HG03196 (cell line): ENCODE measurements around the gene FDXR.
"Not testable (repeated sequence)": the region's sequence is repeated elsewhere in the genome, so short reads cannot be mapped to it uniquely, and the experiment has no call there.

Experiments
- ATAC-seq: cut with Tn5 transposase; IDR thresholded peaks from one replicate; pipeline ENCODE4 v1.9.1; 2021; ENCODE audit not compliant: unreplicated experiment

Gene FDXR, protein sequence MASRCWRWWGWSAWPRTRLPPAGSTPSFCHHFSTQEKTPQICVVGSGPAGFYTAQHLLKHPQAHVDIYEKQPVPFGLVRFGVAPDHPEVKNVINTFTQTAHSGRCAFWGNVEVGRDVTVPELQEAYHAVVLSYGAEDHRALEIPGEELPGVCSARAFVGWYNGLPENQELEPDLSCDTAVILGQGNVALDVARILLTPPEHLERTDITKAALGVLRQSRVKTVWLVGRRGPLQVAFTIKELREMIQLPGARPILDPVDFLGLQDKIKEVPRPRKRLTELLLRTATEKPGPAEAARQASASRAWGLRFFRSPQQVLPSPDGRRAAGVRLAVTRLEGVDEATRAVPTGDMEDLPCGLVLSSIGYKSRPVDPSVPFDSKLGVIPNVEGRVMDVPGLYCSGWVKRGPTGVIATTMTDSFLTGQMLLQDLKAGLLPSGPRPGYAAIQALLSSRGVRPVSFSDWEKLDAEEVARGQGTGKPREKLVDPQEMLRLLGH

DNA sequence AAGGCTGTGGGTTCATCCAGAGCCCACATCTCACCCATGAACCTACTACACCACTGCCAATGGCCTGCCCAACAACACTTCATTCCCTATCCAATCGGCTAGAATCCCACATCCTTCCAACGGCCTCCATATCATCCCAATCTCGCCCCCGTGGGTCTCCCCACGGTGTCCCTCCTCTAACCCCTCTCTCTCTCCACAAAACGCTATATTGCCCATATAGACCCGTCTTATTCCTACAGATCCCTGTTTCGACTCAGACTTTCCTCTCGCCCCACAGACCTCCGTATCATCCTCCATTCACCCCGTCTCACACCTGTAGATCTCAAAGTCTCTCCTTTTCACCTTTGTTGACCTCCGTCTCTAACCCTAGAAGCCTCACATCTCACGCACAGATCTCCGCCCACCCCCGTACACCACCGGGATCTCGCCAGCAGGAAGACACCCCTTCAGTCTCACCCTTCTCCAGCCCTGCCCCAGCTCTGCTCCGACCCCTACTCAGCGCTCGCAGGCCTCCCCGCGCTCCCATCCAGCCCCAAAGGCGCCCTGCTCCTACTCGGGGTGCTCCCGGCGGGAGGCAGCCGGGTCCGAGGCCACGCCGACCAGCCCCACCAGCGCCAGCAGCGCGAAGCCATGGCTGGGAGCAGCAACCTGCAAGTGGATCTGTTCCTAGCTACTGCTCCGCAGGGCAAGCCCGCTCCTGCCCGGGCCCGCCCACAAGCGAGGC is at the start of gene FDXR:
Gene FDXR, minus strand, starts transcription at position 682 of the 724 bp plus-strand sequence. Its CDS starts 50 bp downstream, at position 632.
- peak; percentile 14 for ATAC-seq

DNA sequence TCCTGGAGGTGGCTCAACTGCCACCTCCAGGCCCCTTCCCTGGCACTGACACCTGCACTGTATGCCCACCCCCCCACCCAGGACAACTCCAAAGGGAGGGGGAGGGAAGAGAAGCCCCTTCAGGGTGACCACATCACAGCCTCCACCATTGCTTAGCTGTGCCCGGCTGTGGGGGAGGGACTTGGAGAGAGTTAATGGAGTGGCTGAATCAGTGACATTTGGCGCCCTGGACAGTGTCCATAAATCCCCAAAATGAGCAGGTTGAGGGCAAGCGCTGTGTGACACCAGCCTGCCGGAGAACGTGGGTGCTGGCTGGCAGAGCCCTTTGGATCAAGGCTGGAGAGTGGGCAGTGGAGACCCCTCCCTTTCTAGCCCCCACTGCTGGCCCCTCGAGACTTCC is 49.4 kb upstream of the FDXR start:
- ATAC-seq: no peak

DNA sequence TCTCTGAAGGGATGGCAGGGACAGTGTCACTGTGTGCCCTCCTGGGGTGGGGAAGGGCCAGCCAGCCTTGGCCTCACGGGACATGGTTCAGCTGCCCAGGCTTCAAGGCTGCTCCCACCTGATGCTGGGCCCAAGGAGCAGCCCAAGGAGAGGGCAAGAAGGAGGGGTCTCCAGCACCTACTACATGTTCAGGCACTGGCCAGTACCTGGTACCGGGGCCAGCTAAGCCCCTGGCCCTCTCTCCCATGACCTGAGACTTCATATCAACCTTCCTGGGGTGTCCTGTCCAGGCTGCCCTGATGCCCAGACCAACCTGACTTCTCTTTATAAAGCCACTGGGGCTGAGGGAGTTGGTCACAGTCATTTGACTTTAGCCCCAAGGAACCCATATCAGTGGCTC is 49.0 kb upstream of the FDXR start:
- ATAC-seq: no peak

DNA sequence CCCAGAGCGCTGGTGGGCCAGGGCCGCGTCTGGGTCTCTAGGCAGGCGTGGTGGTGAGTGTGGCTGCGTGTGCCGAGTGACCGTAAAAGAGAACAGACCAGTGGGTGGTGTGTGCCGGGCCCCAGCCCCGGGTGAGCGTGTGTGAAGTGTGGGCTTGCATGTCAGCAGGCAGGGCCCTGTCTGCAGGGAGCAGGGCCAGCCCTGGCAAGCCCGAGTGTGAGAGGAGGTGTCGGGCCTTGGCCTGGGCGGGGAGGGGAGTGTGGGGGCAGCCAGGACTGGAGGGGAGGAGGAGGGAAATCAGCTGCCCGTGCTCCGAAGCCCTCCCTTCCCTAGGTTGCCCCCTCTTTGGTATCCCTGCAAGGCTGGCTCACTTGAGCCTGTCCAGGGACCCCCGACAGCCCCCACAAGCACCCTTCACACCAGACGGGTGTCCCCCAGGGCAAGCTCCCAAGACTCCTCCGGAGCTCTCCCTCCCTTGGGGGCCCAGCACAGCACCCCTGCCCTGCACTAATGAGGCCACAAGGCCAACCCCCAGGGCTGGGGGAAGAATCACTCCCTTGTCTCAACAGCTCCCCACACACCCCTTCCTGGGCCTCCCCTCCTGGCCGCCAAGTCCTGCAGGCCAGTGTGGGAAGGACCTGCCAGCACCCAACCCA is 48.4 kb upstream of the FDXR start:
- no peak for ATAC-seq

DNA sequence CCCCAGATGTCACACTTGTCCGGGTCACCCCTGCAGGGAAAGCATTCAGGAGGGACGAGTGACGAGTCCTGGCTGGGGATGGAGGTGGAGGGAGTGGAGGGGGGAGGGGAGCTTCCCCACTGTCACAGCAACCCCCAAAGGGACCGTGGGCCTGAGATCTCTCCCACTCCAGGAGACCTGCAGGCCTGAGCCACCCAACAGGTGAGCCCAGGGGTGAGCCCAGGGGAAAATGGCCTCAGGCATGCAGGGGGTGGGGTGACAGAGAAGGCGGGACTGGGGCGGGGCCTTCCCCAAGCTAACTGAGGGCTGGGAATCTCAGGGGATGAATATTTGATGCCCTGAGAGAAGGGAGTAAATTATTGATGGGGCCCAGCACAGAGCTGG is 47.8 kb upstream of the FDXR start:
- ATAC-seq: no peak

DNA sequence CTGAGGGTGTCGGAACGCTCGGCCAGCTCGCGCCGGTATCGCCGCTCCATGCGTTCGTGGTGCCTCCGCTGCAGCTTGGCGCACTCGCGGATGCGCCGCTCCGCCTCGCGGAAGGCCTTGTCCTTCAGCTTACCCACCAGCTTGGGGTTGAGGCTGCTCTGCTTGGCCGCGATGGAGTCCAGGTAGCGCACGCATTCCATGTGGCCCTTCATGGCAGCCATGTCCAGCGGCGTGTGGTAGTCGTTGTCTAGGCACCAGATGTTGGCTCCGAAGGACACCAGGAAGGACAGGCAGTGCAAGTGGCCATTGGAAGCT is 47.5 kb upstream of the FDXR start:
- ATAC-seq: no peak

DNA sequence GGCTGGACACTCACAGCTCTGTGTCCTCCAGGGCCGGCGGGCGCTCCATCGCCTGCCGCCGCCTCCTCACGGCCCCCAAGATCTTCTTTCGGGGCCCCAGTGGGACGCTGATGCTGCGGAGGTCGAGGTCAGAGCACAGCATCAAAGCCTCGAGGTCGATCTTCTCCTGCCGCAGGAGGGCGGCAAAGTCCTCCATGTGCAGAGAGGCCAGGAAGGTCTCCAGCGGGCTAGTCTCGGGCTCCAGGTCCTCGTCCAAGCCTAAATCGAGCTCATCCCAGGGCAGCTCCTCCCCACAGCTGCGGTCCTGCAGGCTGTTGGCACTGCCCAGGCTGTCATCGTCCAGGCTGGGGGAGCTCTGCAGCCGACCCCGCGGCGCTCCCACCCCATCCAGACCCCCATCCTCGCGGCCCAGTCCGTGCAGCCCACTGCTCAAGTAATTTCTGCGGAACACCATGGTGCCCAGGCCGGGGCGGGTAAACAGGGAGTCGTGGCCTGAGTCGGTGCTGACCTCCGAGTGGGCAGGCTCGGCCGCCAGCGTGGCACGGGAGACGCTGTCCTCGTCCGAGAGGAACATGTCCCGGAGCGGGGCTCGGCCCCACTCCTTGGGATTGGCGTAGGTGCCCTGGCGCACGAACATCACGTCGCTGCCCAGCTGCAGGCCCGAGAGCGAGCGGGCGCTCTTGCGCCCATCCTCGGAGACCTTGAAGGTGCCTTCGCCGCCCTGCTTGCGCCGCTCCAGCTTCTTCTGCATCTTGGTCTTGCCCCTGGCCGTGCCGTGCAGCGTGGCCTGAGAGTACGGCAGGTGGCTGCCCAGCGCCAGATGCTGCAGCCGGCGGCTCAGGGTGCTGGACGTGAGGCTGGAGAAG is 46.9 kb upstream of the FDXR start:
- ATAC-seq: no peak

DNA sequence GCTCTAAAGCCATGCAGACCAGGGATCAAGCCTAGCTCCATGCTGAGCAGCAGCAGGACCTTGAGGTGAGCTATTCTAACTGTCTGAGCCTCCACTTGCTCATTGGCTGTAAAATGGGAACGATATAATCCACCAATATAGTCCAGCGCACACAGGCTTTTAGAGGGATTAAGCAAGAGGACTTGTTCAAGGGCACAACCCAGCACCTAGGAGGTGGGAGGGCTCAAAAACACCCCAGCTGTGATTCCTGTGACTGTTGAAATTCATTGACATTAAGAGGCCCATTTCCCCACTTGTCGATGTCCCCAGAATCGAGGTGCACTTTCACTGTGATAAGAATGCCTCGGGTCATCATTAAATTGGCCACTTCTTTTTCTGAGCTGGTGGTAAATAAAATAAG is 46.1 kb upstream of the FDXR start:
- ATAC-seq: no peak

DNA sequence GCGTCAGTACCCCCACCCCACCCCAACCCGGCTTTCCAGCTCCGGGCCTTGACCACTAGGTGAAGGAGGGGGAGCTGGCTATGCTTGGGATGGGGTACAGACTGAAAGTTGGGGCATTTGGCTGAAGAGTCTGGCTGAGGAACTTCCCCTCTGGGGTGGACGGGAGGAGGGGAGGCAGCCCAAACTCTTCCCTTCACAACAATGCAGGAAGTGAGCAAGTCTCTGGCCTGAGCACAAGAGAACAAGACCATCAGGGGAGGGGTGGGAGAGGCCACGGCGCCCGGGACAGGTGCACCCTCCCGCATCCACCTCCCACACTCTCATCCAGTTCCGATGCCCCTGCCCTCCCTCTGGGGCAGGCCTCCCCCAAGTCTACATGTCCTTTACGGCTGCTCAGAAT is 44.6 kb upstream of the FDXR start:
- ATAC-seq: no peak

DNA sequence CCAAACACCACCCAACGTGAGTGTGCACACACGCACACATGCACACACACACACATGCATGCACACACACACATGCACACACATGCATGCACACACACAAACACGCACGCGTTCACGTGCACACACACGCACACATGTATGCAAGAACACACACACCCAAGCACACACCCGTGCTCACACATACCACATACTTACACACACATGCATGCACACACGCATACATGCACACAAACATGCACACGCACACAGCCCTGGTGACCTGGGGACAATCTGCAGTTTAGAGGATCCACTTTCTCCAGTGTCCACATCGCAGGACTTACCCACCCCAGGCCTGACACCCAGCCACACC is 44.0 kb upstream of the FDXR start:
- ATAC-seq: no peak

DNA sequence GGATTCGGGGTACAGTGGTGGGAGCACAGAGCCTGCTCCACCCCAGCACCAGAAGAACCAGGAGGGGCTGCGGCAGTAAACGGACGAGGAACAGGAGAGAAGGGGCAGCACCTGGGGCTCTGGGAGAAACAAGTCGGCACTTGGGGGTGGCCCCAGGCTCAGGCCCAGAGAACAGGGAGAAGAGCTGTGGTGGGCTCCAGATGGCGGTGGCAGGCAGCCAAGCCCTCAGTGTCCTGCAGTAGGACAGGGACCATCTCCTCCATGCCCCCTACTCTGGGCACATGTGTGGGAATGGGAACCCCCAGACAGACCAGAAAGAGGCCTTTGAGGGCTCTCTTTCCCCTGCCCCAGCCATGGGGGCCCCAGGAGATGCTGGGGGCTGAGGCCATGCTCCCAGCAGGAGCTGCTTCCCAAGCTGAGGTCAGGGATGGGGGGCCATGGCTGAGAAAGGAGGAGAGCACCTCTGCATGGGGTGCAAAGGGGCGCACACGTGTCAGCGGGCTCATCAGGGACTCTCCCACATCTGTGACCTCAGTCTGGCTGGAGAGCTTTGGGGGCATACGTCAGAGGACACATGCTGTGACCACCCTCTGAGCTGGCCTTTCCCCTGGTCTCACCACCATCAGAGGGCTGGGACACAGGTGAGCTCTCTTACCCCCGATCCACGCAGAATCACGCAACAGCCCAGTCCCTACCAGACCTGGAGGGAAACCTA is 43.5 kb upstream of the FDXR start:
- no peak for ATAC-seq

DNA sequence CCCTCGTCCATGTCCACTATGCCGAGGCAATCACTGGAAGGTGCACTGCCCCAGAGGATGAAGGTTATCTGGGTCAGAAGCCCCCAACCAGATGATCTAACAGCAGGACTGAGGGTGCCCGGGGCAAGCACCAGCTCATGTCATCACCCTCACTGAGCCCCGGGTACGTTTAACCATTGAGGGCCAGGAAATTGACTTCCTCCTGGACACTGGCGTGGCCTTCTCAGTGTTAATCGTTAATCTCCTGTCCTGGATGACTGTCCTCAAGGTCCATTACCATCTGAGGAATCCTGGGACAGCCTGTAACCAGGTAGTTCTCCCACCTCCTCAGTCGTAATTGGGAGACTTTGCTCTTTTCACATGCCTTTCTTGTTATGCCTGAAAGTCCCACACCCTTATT is 38.6 kb upstream of the FDXR start:
- not testable (repeated sequence) for ATAC-seq

DNA sequence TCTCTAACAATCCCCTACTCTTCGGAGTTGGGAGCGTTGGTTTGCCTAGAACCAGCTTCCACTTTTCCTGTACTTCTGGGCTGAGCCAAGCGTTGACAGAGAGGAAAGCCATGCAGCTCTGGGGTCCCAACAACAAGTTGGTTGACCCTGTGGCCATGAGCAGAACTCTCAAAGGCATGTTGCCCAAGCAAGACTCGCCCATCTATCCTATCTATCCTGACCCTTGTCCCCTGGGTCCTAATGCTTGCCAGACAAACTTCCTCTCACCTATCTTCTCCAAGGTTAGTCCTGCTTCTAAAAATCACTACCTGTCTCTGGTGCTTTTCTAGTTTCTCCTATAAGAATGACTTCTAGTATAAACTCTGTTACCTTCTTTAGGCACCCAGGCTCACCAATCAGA is 36.3 kb upstream of the FDXR start:
- ATAC-seq: not testable (repeated sequence)

DNA sequence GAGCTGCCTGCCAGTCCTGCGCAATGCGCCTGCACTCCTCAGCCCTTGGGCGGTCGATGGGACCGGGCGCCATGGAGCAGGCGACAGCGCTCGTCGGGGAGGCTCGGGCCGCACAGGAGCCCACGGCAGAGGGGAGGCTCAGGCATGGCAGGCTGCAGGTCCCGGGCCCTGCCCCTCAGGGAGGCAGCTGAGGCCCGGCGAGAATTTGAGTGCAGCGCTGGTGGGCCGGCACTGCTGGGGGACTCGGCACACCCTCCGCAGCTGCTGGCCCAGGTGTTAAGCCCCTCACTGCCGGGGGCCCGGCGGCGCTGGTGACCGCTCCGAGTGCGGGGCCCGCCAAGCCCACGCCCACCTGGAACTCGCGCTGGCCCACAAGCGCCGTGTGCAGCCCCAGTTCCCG is 34.2 kb upstream of the FDXR start:
- no peak for ATAC-seq

DNA sequence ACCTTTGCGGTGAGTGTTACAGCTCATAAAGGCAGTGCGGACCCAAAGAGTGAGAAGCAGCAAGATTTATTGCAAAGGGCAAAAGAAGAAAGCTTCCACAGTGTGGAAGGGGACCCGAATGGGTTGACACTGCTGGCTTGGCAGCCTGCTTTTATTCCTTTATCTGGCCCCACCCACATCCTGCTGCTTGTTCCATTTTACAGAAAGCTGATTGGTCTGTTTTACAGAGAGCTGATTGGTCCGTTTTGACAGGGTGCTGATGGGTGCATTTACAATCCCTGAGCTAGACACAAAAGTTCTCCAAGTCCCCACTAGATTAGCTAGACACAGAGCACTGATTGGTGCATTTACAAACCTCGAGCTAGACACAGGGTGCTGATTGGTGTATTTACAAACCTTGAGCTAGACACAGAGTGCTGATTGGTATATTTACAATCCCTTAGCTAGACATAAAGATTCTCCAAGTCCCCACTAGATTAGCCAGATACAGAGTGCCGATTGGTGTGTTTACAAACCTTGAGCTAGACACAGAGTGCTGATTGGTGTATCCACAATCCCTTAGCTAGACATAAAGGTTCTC is 33.5 kb upstream of the FDXR start:
- ATAC-seq: not testable (repeated sequence)

DNA sequence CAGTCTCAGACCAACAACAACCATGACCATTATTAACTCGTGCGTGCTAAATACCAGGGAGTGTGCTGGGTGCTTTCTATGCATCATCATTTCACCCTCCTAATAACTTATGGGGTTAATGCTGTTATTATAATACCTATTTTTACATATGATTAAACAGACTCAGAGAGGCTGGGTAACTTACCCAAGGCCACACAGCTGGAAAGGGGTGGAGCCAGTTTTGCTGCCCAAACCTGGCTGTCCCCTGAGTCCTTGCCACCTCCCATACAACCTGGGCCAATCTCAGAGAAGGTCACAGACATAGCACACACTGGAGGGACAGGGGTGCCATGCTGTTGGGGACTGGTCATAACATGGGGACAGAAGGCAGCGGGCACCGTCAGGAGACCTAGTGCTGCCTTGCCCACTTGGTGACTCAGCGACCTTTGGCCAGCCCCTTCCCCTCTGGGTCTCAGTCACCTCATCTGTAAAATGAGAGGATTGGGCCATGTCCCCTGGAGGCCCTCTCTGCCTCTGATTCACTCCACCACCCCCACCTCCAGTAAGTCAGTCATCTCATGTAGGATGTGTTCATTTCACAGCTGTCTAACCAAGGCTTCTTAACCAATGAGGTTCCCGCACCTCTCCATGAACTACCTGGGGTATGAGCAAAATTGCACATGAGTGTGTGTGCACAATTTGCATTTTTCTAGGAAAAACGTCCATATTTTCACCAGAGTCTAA is 32.1 kb upstream of the FDXR start:
- no peak for ATAC-seq

DNA sequence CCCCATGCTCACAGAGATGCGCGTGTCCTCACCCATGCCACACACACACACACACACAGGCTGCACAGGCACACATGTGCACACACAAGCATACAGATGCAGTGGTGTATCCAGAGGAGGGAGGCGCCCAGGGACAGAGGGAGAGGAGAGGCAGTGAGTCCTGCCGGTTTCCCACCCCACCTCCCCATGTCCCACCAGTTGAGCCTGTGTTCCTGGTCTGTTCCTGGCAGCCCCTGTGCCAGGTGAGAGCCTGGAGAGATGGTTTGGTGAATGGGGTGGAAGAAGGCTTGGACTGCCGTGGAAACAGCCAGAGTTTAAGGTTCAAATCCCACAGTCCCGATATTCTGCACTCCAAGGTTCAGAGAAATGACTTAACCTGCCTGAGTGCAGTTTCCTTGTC is 30.9 kb upstream of the FDXR start:
- ATAC-seq: no peak

DNA sequence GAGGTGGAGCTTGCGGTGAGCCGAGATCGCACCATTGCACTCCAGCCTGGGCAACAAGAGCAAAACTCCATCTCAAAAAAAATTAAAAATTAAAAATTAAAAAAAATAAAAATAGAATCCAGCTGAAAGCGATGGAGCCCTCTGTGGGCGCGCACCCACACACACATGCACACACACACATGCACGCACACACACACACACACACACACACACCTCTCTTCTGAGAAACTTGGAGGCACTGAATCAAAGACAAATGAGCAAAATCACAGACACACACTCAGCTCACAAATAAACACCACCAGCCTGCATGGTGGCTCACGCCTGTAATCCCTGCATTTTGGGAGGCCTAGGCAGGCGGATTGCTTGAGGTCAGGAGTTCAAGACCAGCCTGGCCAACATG is 30.2 kb upstream of the FDXR start:
- ATAC-seq: no peak

DNA sequence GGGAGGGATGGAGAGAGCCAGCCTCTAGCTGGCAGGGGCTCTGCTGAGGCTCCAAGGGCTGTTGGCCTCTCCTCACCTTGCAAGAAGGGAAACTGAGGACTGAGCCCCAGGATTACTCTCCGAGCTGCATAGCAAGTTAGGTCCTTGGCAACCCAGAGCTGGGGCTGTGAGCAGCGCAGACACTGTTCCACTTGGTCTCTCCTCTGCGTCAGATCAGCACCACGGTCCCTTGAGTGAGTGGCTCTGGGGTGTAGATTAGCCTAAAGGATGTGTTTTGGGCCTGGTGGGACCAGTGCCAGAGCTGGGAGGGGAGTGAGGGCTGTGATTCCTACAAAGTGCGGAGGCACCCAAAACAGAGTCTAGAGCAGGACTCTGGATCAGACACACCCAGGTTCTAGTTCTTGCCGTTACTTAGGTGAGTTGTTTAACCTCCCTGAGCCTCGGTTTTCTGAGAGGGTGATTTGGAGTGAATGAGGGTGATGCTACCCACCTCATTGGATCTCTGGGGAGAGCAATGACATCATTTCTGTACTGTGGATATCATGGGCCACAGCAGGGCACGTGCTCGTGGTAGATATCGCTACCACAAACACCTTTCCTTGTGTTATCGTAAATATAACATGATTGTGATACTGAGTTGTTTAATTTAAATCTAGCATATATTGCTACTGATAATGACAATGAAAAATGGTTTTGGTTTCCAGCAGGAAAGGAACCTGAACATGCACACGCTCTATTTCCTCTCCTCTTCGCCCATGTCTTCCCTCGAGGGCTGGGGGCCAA is 28.8 kb upstream of the FDXR start:
- ATAC-seq: no peak
